Osteoblast (primary cell): ENCODE results near the gene GALNT6. TPM values are rescaled to one million over a fixed set of nuclear protein-coding genes. Genes with fewer than 3 reads are reported as not detected.

Experiments
- DNase-seq: peaks from one replicate; pipeline ENCODE4 v3.0.0; 2011; ENCODE audit warnings: low spot score, mixed read lengths; ENCODE audit not compliant: insufficient read length; ENCODE audit errors: missing footprints
- H2AFZ ChIP-seq: 2 replicates; pipeline ENCODE4 v1.6.0; 2011; ENCODE audit warnings: mild to moderate bottlenecking, low read length
- H3K27ac ChIP-seq: 2 replicates; pipeline ENCODE4 v1.5.1; 2011; ENCODE audit warnings: mild to moderate bottlenecking, low read depth, low read length, moderate library complexity
- H3K27me3 ChIP-seq: 2 replicates; pipeline ENCODE4 v1.6.0; 2012; ENCODE audit warnings: mild to moderate bottlenecking, control low read depth, inconsistent platforms, low read length, moderate library complexity; ENCODE audit not compliant: insufficient read depth
- H3K36me3 ChIP-seq: 2 replicates; pipeline ENCODE4 v1.5.1; 2011; ENCODE audit warnings: mild to moderate bottlenecking, low read length, control low read depth, moderate library complexity; ENCODE audit not compliant: insufficient read depth
- H3K4me1 ChIP-seq: 2 replicates; pipeline ENCODE4 v1.5.1; 2011; ENCODE audit warnings: mild to moderate bottlenecking, low read length, control low read depth, moderate library complexity; ENCODE audit not compliant: insufficient read depth
- H3K4me2 ChIP-seq: 2 replicates; pipeline ENCODE4 v1.6.0; 2011; ENCODE audit warnings: mild to moderate bottlenecking, low read length; ENCODE audit not compliant: insufficient read depth
- H3K4me3 ChIP-seq: fragments of 200-600 bp; sonication (generic); 3 replicates; pipeline ENCODE4 v1.5.1; 2012; ENCODE audit warnings: mild to moderate bottlenecking, low read length, inconsistent platforms; ENCODE audit not compliant: insufficient read depth
- H3K79me2 ChIP-seq: 2 replicates; pipeline ENCODE4 v1.6.0; 2012; ENCODE audit warnings: mild to moderate bottlenecking, low read length, control low read depth, inconsistent platforms; ENCODE audit not compliant: insufficient read depth
- H3K9me3 ChIP-seq: 2 replicates; pipeline ENCODE4 v1.5.1; 2011; ENCODE audit warnings: low read depth, low read length, control low read depth
- H4K20me1 ChIP-seq: 2 replicates; pipeline ENCODE4 v1.6.0; 2012; ENCODE audit warnings: mild to moderate bottlenecking, low read length, control low read depth; ENCODE audit not compliant: insufficient read depth
- CTCF ChIP-seq: IDR thresholded peaks from 2 replicates; pipeline ENCODE4 v1.5.1; 2011; ENCODE audit warnings: mild to moderate bottlenecking, low read depth, low read length, moderate library complexity; ENCODE audit errors: extremely low read depth
- total RNA-seq: library from RNA; depleted of rRNA; stranded (reverse); fragments of >200 nt; gene quantifications from 2 replicates; pipeline ENCODE4 v1.2.3, GENCODE V29; 2012

GALNT6 gene
- total RNA-seq, 1 donor = 9.8 TPM

GRCh38 chr12:51432921-51433320 is 41.7 kb upstream of the GALNT6 start:
- H2AFZ ChIP-seq = no peak overlapping the region
- peak; percentile 4 for DNase-seq
- no peaks in the 10 kb centered on the region for H3K27me3 ChIP-seq
- no peaks in the 10 kb centered on the region for H3K79me2 ChIP-seq
- H3K4me2 ChIP-seq = no peak overlapping the region
- H3K4me3 ChIP-seq = no peak overlapping the region
- TF ChIP-seq CTCF = no peak
- no peaks in the 10 kb centered on the region for H3K4me1 ChIP-seq
- no peak overlapping the region for H3K27ac ChIP-seq
- no peaks in the 10 kb centered on the region for H4K20me1 ChIP-seq
- H3K9me3 ChIP-seq = no peaks in the 10 kb centered on the region
- H3K36me3 ChIP-seq = no peaks in the 10 kb centered on the region

GRCh38 chr12:51430196-51430895 is 39.1 kb upstream of the GALNT6 start:
- no peak overlapping the region for H2AFZ ChIP-seq
- no peak overlapping the region for H3K4me2 ChIP-seq
- H3K27me3 ChIP-seq = no peaks in the 10 kb centered on the region
- no peak for DNase-seq
- no peak for TF ChIP-seq CTCF
- H3K4me3 ChIP-seq = no peak overlapping the region
- no peaks in the 10 kb centered on the region for H3K9me3 ChIP-seq
- H3K4me1 ChIP-seq = peaks cover under 1% of the 10 kb centered on the region
- H3K36me3 ChIP-seq = no peaks in the 10 kb centered on the region
- H4K20me1 ChIP-seq = no peaks in the 10 kb centered on the region
- no peaks in the 10 kb centered on the region for H3K79me2 ChIP-seq
- H3K27ac ChIP-seq = no peak overlapping the region

GRCh38 chr12:51429700-51430099 is 38.5 kb upstream of the GALNT6 start:
- H3K4me2 ChIP-seq = no peak overlapping the region
- H3K27me3 ChIP-seq = no peaks in the 10 kb centered on the region
- H4K20me1 ChIP-seq = no peaks in the 10 kb centered on the region
- no peak overlapping the region for H2AFZ ChIP-seq
- no peak for DNase-seq
- no peaks in the 10 kb centered on the region for H3K9me3 ChIP-seq
- H3K4me3 ChIP-seq = no peak overlapping the region
- H3K79me2 ChIP-seq = no peaks in the 10 kb centered on the region
- H3K27ac ChIP-seq = no peak overlapping the region
- peaks cover 3% of the 10 kb centered on the region for H3K4me1 ChIP-seq
- no peaks in the 10 kb centered on the region for H3K36me3 ChIP-seq
- TF ChIP-seq CTCF = no peak

GRCh38 chr12:51428256-51428655 is 37.0 kb upstream of the GALNT6 start:
- peaks cover 6% of the 10 kb centered on the region for H3K4me1 ChIP-seq
- no peaks in the 10 kb centered on the region for H3K79me2 ChIP-seq
- DNase-seq = no peak
- H2AFZ ChIP-seq = no peak overlapping the region
- no peak overlapping the region for H3K4me2 ChIP-seq
- H3K4me3 ChIP-seq = no peak overlapping the region
- H3K27ac ChIP-seq = no peak overlapping the region
- H4K20me1 ChIP-seq = no peaks in the 10 kb centered on the region
- no peaks in the 10 kb centered on the region for H3K27me3 ChIP-seq
- no peaks in the 10 kb centered on the region for H3K36me3 ChIP-seq
- H3K9me3 ChIP-seq = no peaks in the 10 kb centered on the region
- no peak for TF ChIP-seq CTCF
